ENCODE data around the gene NFIB. TPM values are rescaled to one million over a fixed set of nuclear protein-coding genes. Genes with fewer than 3 reads are reported as not detected.

Gene NFIB
- total and polyA plus RNA-seq, 2 donors from 2014 or later = 15.6 to 112 TPM

DNA sequence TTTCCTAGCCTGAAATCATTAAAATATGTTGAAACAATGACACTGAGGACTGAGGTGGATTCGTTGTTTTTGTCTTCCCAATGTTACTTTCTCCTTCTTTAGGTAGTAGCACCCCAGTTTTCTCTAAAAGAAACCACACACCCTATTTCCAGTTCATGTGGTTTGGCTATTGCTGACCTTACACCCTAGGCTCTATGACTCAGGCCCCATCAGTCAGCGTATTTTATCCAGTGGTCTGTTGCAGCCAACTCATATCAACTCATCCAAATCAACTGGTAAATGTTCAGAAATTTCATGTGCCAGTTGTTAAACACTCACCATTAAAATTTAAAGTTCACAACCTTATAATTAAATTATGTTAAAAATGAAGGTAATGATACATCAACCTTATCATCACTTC is 44.6 kb upstream of the NFIB start:
- H3K9ac ChIP-seq (ENCODE audit: low read length in 3 of 3) = no peak overlapping the region
- no peaks in the 10 kb centered on the region for H3K4me1 ChIP-seq (ENCODE audit: control insufficient read depth in 2 of 3, insufficient read depth in 2 of 3, low read depth in 1 of 3, low read length in 3 of 3)
- no peaks in the 10 kb centered on the region for H3K27me3 ChIP-seq (ENCODE audit: control insufficient read depth, insufficient read depth, low read length)
- DNase-seq (no peak), FAIRE-seq (no peak)
- no peaks in the 10 kb centered on the region for H3K36me3 ChIP-seq (ENCODE audit: control insufficient read depth in 2 of 3, insufficient read depth in 3 of 3, low read length in 3 of 3)
- H3K4me3 ChIP-seq (ENCODE audit: low read length in 3 of 3) = no peak overlapping the region
- no peak for TF ChIP-seq CTCF (IDR thresholded peaks at IDR 0.05; ENCODE audit: borderline replicate concordance, extremely low read depth, insufficient read depth)
- no peaks in the 10 kb centered on the region for H3K9me3 ChIP-seq (ENCODE audit: control insufficient read depth in 2 of 3, insufficient read depth in 1 of 3, low read length in 3 of 3)
- intact Hi-C loops (cut with DNase I) = no loop called here
- no peak overlapping the region for H3K27ac ChIP-seq (ENCODE audit: low read depth in 2 of 2, low read length in 2 of 2)

GRCh38 chr9:14356351-14357265 is 42.7 kb upstream of the NFIB start:
- H3K4me1 ChIP-seq (ENCODE audit: control insufficient read depth in 2 of 3, insufficient read depth in 2 of 3, low read depth in 1 of 3, low read length in 3 of 3) = no peaks in the 10 kb centered on the region
- DNase-seq (peak in 1 of 5 donors; percentile 29), FAIRE-seq (no peak)
- TF ChIP-seq CTCF (IDR thresholded peaks at IDR 0.05; ENCODE audit: borderline replicate concordance, extremely low read depth, insufficient read depth) = no peak
- no peaks in the 10 kb centered on the region for H3K9me3 ChIP-seq (ENCODE audit: control insufficient read depth in 2 of 3, insufficient read depth in 1 of 3, low read length in 3 of 3)
- intact Hi-C loops (cut with DNase I) = no loop called here
- peaks cover 3% of the 10 kb centered on the region for H3K27me3 ChIP-seq (ENCODE audit: control insufficient read depth, insufficient read depth, low read length)
- no peaks in the 10 kb centered on the region for H3K36me3 ChIP-seq (ENCODE audit: control insufficient read depth in 2 of 3, insufficient read depth in 3 of 3, low read length in 3 of 3)
- H3K9ac ChIP-seq (ENCODE audit: low read length in 3 of 3) = no peak overlapping the region
- H3K27ac ChIP-seq (ENCODE audit: low read depth in 2 of 2, low read length in 2 of 2) = no peak overlapping the region
- no peak overlapping the region for H3K4me3 ChIP-seq (ENCODE audit: low read length in 3 of 3)

DNA sequence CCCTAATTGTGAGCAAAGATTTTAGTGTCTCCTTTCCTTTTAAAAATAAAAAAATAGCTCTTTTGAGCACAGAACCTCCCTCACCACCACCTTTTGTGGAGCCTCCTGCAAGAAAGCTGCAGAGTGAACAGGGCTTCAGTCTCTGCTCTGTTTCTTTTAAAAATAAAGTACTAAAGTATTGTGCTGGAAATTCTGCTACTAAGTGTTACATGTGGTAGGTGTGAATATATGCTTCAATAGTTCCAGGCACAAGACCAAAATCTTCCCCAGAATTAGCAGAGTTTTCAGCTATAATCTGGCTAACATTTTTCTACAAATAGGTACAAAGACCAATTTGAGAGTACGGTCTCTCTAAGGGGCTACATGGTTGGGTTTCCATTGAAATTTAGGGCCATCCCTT is 40.3 kb upstream of the NFIB start:
- peaks cover 19% of the 10 kb centered on the region for H3K27me3 ChIP-seq (ENCODE audit: control insufficient read depth, insufficient read depth, low read length)
- intact Hi-C loops (cut with DNase I) = no loop called here
- H3K4me1 ChIP-seq (ENCODE audit: control insufficient read depth in 2 of 3, insufficient read depth in 2 of 3, low read depth in 1 of 3, low read length in 3 of 3) = peaks cover 0 to under 1% (median 0%) of the 10 kb centered on the region in 3 donors
- no peak for DNase-seq
- no peak overlapping the region for H3K4me3 ChIP-seq (ENCODE audit: low read length in 3 of 3)
- FAIRE-seq = no peak
- no peak for TF ChIP-seq CTCF (IDR thresholded peaks at IDR 0.05; ENCODE audit: borderline replicate concordance, extremely low read depth, insufficient read depth)
- H3K9ac ChIP-seq (ENCODE audit: low read length in 3 of 3) = no peak overlapping the region
- no peaks in the 10 kb centered on the region for H3K36me3 ChIP-seq (ENCODE audit: control insufficient read depth in 2 of 3, insufficient read depth in 3 of 3, low read length in 3 of 3)
- H3K9me3 ChIP-seq (ENCODE audit: control insufficient read depth in 2 of 3, insufficient read depth in 1 of 3, low read length in 3 of 3) = no peaks in the 10 kb centered on the region
- H3K27ac ChIP-seq (ENCODE audit: low read depth in 2 of 2, low read length in 2 of 2) = no peak overlapping the region

Measured in kidney (tissue), 14 donors.